DMS79 treated with DMSO at 0.1 percent for 48 hours (cell line): ENCODE data around the gene PCED1B.
"Not testable (repeated sequence)": the region's sequence is repeated elsewhere in the genome, so short reads cannot be mapped to it uniquely, and the experiment has no call there.

Source experiments
- DNase-seq: peaks from one replicate; lab custom pipeline; 2025; lab: John Stamatoyannopoulos, UW

Gene PCED1B

GRCh38 chr12:47164724-47165439 is 85.5 kb downstream of the PCED1B start:
- no peak for DNase-seq

- no peak for DNase-seq
Observed at GRCh38 chr12:47165934-47166333, 86.5 kb downstream of the PCED1B start.

- DNase-seq: no peak
Observed at GRCh38 chr12:47166365-47166764, 86.9 kb downstream of the PCED1B start.

- not testable (repeated sequence) for DNase-seq
Observed at GRCh38 chr12:47170281-47170680, 90.9 kb downstream of the PCED1B start.

- DNase-seq: no peak
Observed at GRCh38 chr12:47178014-47178413, 98.6 kb downstream of the PCED1B start.

GRCh38 chr12:47182164-47182938 is 102.9 kb downstream of the PCED1B start:
- DNase-seq: not testable (repeated sequence)

- no peak for DNase-seq
Observed at GRCh38 chr12:47184229-47184628, 104.8 kb downstream of the PCED1B start.

- no peak for DNase-seq
Observed at GRCh38 chr12:47184813-47185212, 105.4 kb downstream of the PCED1B start.

GRCh38 chr12:47186246-47186645 is 106.8 kb downstream of the PCED1B start:
- DNase-seq: no peak

- no peak for DNase-seq
Observed at GRCh38 chr12:47188576-47189441, 109.4 kb downstream of the PCED1B start.

- DNase-seq: no peak
Observed at GRCh38 chr12:47189728-47190127, 110.3 kb downstream of the PCED1B start.

GRCh38 chr12:47190271-47190750 is 110.9 kb downstream of the PCED1B start:
- DNase-seq: no peak

GRCh38 chr12:47190905-47191304 is 111.5 kb downstream of the PCED1B start:
- no peak for DNase-seq

- DNase-seq: no peak
Observed at GRCh38 chr12:47192051-47192450, 112.6 kb downstream of the PCED1B start.

- no peak for DNase-seq
Observed at GRCh38 chr12:47193066-47193465, 113.6 kb downstream of the PCED1B start.

GRCh38 chr12:47194501-47194900 is 115.1 kb downstream of the PCED1B start:
- DNase-seq: no peak

GRCh38 chr12:47200446-47200845 is 121.0 kb downstream of the PCED1B start:
- DNase-seq: no peak

GRCh38 chr12:47201190-47201589 is 121.8 kb downstream of the PCED1B start:
- DNase-seq: not testable (repeated sequence)

GRCh38 chr12:47202176-47202575 is 122.8 kb downstream of the PCED1B start:
- DNase-seq: no peak

GRCh38 chr12:47205532-47206449 is 126.4 kb downstream of the PCED1B start:
- DNase-seq: no peak
